GM13977 (cell line): ENCODE data around the gene BARHL1.

ENCODE experiments used
- DNase-seq: peaks from one replicate; pipeline ENCODE4 v3.0.0; 2012; ENCODE audit warnings: low spot score
- in situ Hi-C: fragments of 300-500 bp; cut with MboI; formaldehyde crosslinking; loops from one replicate; pipeline ENCODE4 v1.12.0; 2022; ENCODE audit warnings: low sequenced_read_pairs, low pct_unique_long_range_greater_than_20kb, mixed read lengths, inconsistent platforms; ENCODE audit not compliant: unreplicated experiment
- TF ChIP-seq, protein P1 (sequence below): IDR thresholded peaks from 2 replicates; pipeline ENCODE4 v1.5.1; 2012; ENCODE audit warnings: mild to moderate bottlenecking, control low read depth; ENCODE audit not compliant: insufficient read depth; ENCODE audit errors: extremely low read depth, missing control alignments

BARHL1 gene

GRCh38 chr9:132547436-132547835 is 35.0 kb upstream of the BARHL1 start:
- TF ChIP-seq, protein P1, sequence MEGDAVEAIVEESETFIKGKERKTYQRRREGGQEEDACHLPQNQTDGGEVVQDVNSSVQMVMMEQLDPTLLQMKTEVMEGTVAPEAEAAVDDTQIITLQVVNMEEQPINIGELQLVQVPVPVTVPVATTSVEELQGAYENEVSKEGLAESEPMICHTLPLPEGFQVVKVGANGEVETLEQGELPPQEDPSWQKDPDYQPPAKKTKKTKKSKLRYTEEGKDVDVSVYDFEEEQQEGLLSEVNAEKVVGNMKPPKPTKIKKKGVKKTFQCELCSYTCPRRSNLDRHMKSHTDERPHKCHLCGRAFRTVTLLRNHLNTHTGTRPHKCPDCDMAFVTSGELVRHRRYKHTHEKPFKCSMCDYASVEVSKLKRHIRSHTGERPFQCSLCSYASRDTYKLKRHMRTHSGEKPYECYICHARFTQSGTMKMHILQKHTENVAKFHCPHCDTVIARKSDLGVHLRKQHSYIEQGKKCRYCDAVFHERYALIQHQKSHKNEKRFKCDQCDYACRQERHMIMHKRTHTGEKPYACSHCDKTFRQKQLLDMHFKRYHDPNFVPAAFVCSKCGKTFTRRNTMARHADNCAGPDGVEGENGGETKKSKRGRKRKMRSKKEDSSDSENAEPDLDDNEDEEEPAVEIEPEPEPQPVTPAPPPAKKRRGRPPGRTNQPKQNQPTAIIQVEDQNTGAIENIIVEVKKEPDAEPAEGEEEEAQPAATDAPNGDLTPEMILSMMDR, result no peak
- in situ Hi-C loops, result no loop called here

DNA sequence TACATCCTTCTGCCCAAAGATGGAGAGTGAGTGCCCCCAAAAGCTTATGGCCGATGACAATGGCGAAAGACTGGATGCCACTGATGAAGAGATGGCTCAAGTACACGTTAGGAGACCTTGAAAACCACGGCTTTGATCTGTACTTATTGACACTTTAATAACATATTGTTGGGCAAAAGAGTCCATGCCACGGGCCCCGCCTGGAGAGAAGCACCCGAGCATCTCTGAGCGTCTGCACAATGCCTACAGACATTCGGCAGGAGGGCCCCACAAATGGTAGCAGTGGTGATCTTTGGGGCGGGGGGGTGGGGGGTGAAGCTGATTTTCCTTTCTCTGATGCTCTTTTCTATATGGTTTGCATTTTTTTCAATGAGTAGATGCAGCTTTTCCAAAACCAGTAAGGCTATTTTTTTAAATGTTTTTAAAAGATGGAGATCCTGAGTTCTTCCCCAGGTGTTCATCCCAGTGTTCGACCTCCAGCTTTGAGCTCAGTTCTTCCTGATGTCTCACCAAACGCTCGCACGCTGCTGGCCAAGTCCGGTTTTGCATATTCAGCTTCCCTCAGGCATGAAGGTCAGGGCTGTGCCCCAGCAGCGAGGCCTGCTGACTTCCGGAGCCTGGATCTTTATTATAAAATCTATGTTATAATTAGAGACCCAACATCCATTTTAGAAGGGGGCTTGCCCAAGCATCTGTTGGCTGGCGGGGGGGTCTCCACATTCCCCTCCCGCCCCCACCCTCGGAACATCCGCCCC is 34.3 kb upstream of the BARHL1 start:
- TF ChIP-seq, protein P1, result no peak
- no peak for DNase-seq
- in situ Hi-C loops, result no loop called here

More at GRCh38 chr9:132547436-132547835, 35.0 kb upstream of the BARHL1 start:
- no peak for DNase-seq

- in situ Hi-C loops, result no loop called here
- TF ChIP-seq, protein P1, result no peak
- DNase-seq, result no peak
Observed at GRCh38 chr9:132548751-132549640, 33.4 kb upstream of the BARHL1 start.

GRCh38 chr9:132551556-132551955 is 30.9 kb upstream of the BARHL1 start:
- DNase-seq, result no peak
- TF ChIP-seq, protein P1, result no peak
- in situ Hi-C loops, result no loop called here

- in situ Hi-C loops, result no loop called here
- DNase-seq, result no peak
- TF ChIP-seq, protein P1, result no peak
Observed at GRCh38 chr9:132552041-132552440, 30.4 kb upstream of the BARHL1 start.

- in situ Hi-C loops, result no loop called here
Observed at GRCh38 chr9:132554755-132555154, 27.7 kb upstream of the BARHL1 start.

More at GRCh38 chr9:132554755-132555154, 27.7 kb upstream of the BARHL1 start:
- DNase-seq, result no peak
- TF ChIP-seq, protein P1, result no peak
